Natural killer cell (primary cell): ENCODE measurements around the gene CRISP1. TPM values are rescaled to one million over a fixed set of nuclear protein-coding genes. Genes with fewer than 3 reads are reported as not detected.
"Not testable (repeated sequence)": the region's sequence is repeated elsewhere in the genome, so short reads cannot be mapped to it uniquely, and the experiment has no call there.

Experiments used
- ATAC-seq, 3 donors: fragments of 150-1000 bp in 2 of 3; fragments of 200-7000 bp in 1 of 3; cut with Tn5 transposase; 1 replicate in 1 of 3; 2 replicates in 2 of 3; pipeline ENCODE4 v1.10.0; 2021; ENCODE audit warnings: mild to moderate bottlenecking in 2 of 3, moderate library complexity in 2 of 3
- DNase-seq, 2 donors: peaks; one replicate each; pipeline versions ENCODE4 v3.0.0 to v3.0.0-alpha.2; 2013 to 2021; ENCODE audit warnings: mixed read lengths in 1 of 2
- H3K27ac ChIP-seq: one replicate; pipeline ENCODE4 v1.5.1; 2013; ENCODE audit warnings: mild to moderate bottlenecking, low read length
- H3K27me3 ChIP-seq: one replicate; pipeline ENCODE4 v1.6.1; 2013; ENCODE audit warnings: low read length; ENCODE audit not compliant: control insufficient read depth, insufficient read depth
- H3K36me3 ChIP-seq: one replicate; pipeline ENCODE4 v1.6.1; 2013; ENCODE audit warnings: low read length; ENCODE audit not compliant: control insufficient read depth, insufficient read depth
- H3K4me1 ChIP-seq: one replicate; pipeline ENCODE4 v1.6.1; 2013; ENCODE audit warnings: low read length; ENCODE audit not compliant: control insufficient read depth, insufficient read depth
- H3K4me3 ChIP-seq: one replicate; pipeline ENCODE4 v1.5.1; 2013; ENCODE audit warnings: low read length
- H3K9me3 ChIP-seq: one replicate; pipeline ENCODE4 v1.6.1; 2013; ENCODE audit warnings: low read length; ENCODE audit not compliant: control insufficient read depth, insufficient read depth
- H3K27ac Mint-ChIP-seq, 2 donors: one replicate each; pipeline ENCODE4 v1.8.0; 2022; ENCODE audit warnings: mild to moderate bottlenecking in 2 of 2, mixed read lengths in 2 of 2, moderate library complexity in 1 of 2
- H3K27me3 Mint-ChIP-seq, 2 donors: one replicate each; pipeline ENCODE4 v1.8.0; 2022; ENCODE audit warnings: low read depth in 2 of 2, mixed read lengths in 2 of 2
- H3K36me3 Mint-ChIP-seq: one replicate; pipeline ENCODE4 v1.8.0; 2022; ENCODE audit warnings: mixed read lengths
- H3K4me1 Mint-ChIP-seq, 2 donors: one replicate each; pipeline ENCODE4 v1.8.0; 2022; ENCODE audit warnings: mixed read lengths in 2 of 2
- H3K4me3 Mint-ChIP-seq: one replicate; pipeline ENCODE4 v1.8.0; 2022; ENCODE audit warnings: mild to moderate bottlenecking, moderate library complexity, mixed read lengths
- H3K9me3 Mint-ChIP-seq, 2 donors: one replicate each; pipeline ENCODE4 v1.8.0; 2022; ENCODE audit warnings: mixed read lengths in 2 of 2
- CTCF ChIP-seq: fragments of 200-600 bp; IDR thresholded peaks from one replicate; pipeline ENCODE4 v1.8.0; 2022; ENCODE audit warnings: antibody characterized with exemption
- WGBS: methylation state at CpG from one replicate; pipeline ENCODE4 v1.1.7; 2013; ENCODE audit warnings: missing lambda C conversion rate; ENCODE audit not compliant: insufficient coverage; 5-methylcytosine and 5-hydroxymethylcytosine counted together
- intact Hi-C: fragments of 100-400 bp; cut with micrococcal nuclease; formaldehyde crosslinking; loops from one replicate; pipeline ENCODE4 v1.14.2; 2022
- total RNA-seq, 4 donors: library from RNA; stranded (reverse); fragments of 120-200 nt in 1 of 4; gene quantifications; one replicate each; pipeline versions ENCODE4 v1.2.3 to v1.2.4, GENCODE V29; 2013 to 2022

Gene CRISP1
- total RNA-seq, 3 donors from 2014 or later (not counting 1 experiment from before 2014, with no cell fraction given) = not detected

GRCh38 chr6:49801525-49801924 lies 64.8 kb downstream of the CRISP1 start:
- ATAC-seq (no peak), DNase-seq (no peak)
- intact Hi-C loops = no loop called here
- H3K4me3 ChIP-seq = no peak overlapping the region
- TF ChIP-seq CTCF = no peak
- WGBS = 100% methylated on average over 4 of the region's 8 CpGs
- H3K27ac Mint-ChIP-seq = no peak overlapping the region
- no peaks in the 10 kb centered on the region for H3K9me3 ChIP-seq
- no peak overlapping the region for H3K4me3 Mint-ChIP-seq
- H3K27ac ChIP-seq = no peak overlapping the region
- H3K4me1 ChIP-seq = no peaks in the 10 kb centered on the region
- H3K27me3 ChIP-seq = no peaks in the 10 kb centered on the region
- H3K36me3 Mint-ChIP-seq = no peaks in the 10 kb centered on the region
- no peaks in the 10 kb centered on the region for H3K36me3 ChIP-seq
- peaks cover 3 to 6% of the 10 kb centered on the region in 2 donors for H3K9me3 Mint-ChIP-seq
- H3K4me1 Mint-ChIP-seq = no peaks in the 10 kb centered on the region
- H3K27me3 Mint-ChIP-seq = no peaks in the 10 kb centered on the region

- Mint-ChIP-seq H3K27ac (no peak overlapping the region), H3K27me3 (no peaks in the 10 kb centered on the region), H3K4me1 (no peaks in the 10 kb centered on the region), H3K9me3 (peaks cover 5 to 6% of the 10 kb centered on the region in 2 donors), H3K4me3 (no peak overlapping the region), H3K36me3 (no peaks in the 10 kb centered on the region)
- ATAC-seq (no peak), DNase-seq (no peak)
- Histone ChIP-seq H3K4me1 (no peaks in the 10 kb centered on the region), H3K36me3 (no peaks in the 10 kb centered on the region), H3K27me3 (no peaks in the 10 kb centered on the region), H3K27ac (no peak overlapping the region), H3K4me3 (no peak overlapping the region), H3K9me3 (no peaks in the 10 kb centered on the region)
- no peak for TF ChIP-seq CTCF
- intact Hi-C loops = no loop called here
- 100% methylated on average over 1 of the region's 1 CpG for WGBS
Measured at GRCh38 chr6:49799090-49799489, 67.2 kb downstream of the CRISP1 start.

- H3K4me3 ChIP-seq, H3K9me3 ChIP-seq, DNase-seq, H3K27ac ChIP-seq, ATAC-seq, H3K4me1 Mint-ChIP-seq, H3K27me3 ChIP-seq, H3K4me3 Mint-ChIP-seq, intact Hi-C loops, H3K27me3 Mint-ChIP-seq, H3K9me3 Mint-ChIP-seq, H3K4me1 ChIP-seq, H3K27ac Mint-ChIP-seq, H3K36me3 Mint-ChIP-seq, H3K36me3 ChIP-seq: not testable (repeated sequence)
- 92% methylated on average over 19 of the region's 21 CpGs for WGBS
Measured at GRCh38 chr6:49796842-49797455, 69.4 kb downstream of the CRISP1 start.

GRCh38 chr6:49790341-49790740 lies 76.0 kb downstream of the CRISP1 start:
- no peak for TF ChIP-seq CTCF
- DNase-seq = no peak
- ATAC-seq = no peak

More at GRCh38 chr6:49790341-49790740, 76.0 kb downstream of the CRISP1 start:
- H3K27me3 Mint-ChIP-seq = no peaks in the 10 kb centered on the region
- H3K4me3 Mint-ChIP-seq = no peak overlapping the region
- 25% methylated on average over 2 of the region's 2 CpGs for WGBS
- intact Hi-C loops = no loop called here
- no peaks in the 10 kb centered on the region for H3K36me3 ChIP-seq
- no peaks in the 10 kb centered on the region for H3K4me1 ChIP-seq
- H3K27ac ChIP-seq = no peak overlapping the region
- H3K9me3 ChIP-seq = peaks cover 9% of the 10 kb centered on the region
- no peaks in the 10 kb centered on the region for H3K36me3 Mint-ChIP-seq
- no peaks in the 10 kb centered on the region for H3K27me3 ChIP-seq
- H3K9me3 Mint-ChIP-seq = peaks cover 0 to 9% of the 10 kb centered on the region in 2 donors
- no peak overlapping the region for H3K4me3 ChIP-seq
- H3K4me1 Mint-ChIP-seq = no peaks in the 10 kb centered on the region
- H3K27ac Mint-ChIP-seq = no peak overlapping the region
